ENCODE results near the gene COL8A1. TPM values are rescaled to one million over a fixed set of nuclear protein-coding genes. Genes with fewer than 3 reads are reported as not detected.

Gene COL8A1
- total RNA-seq, 2 experiments from 2014 or later, result 0.07 TPM; not detected in 1

- DNase-seq, result no peak
- POLR2A ChIA-PET, result no interaction called here
- CTCF ChIA-PET, result no interaction called here
- Mint-ChIP-seq H3K4me3 (no peak overlapping the region), H3K4me1 (no peaks in the 10 kb centered on the region), H3K27me3 (no peaks in the 10 kb centered on the region), H3K27ac (no peak overlapping the region), H3K36me3 (ENCODE audit: low read depth) (no peaks in the 10 kb centered on the region), H3K9me3 (no peaks in the 10 kb centered on the region)
These were observed 128.9 kb downstream of the COL8A1 start for GRCh38 chr3:99767291-99767690.

GRCh38 chr3:99768126-99768525, 129.7 kb downstream of the COL8A1 start:
- Mint-ChIP-seq H3K4me1 (no peaks in the 10 kb centered on the region), H3K36me3 (ENCODE audit: low read depth) (no peaks in the 10 kb centered on the region), H3K27ac (no peak overlapping the region), H3K27me3 (no peaks in the 10 kb centered on the region), H3K4me3 (no peak overlapping the region), H3K9me3 (no peaks in the 10 kb centered on the region)
- no peak for DNase-seq
- ChIA-PET POLR2A (no interaction called here), CTCF (no interaction called here)

DNA sequence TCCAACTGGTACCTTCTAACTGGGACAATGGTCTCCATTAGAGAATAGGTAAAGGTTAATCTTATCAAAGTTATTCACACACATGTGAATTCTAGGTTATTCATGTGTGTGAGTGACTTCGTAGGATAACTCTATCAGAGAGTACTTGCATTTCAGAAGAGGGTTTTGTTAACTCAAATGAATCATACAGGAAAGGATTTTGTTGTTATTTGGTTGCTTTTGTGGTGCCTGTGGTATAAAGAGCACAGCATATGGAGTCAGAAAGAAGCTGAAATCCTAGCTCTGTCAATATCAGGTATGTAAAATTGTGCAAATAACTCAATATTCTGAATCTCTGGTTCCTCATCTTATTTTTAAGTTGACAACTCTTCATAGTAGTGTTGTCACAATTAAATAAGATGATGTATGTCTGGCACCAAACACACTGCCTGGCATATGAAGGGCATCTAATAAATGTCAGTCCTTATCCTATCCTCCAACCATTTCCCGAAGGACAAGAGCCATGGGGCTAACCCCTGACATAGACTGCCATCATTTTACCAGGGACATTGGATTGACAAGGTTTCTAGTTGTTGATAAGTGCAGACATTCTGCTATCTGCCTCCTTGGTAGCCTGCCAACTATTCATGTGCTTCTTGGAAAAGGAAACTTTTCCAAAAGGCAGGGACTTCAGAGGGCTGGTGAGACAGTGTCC, 130.6 kb downstream of the COL8A1 start:
- H3K9me3 Mint-ChIP-seq, result no peaks in the 10 kb centered on the region
- ChIA-PET POLR2A (no interaction called here), CTCF (no interaction called here)
- no peak overlapping the region for H3K4me3 Mint-ChIP-seq
- H3K4me1 Mint-ChIP-seq, result no peaks in the 10 kb centered on the region
- no peaks in the 10 kb centered on the region for H3K27me3 Mint-ChIP-seq
- H3K36me3 Mint-ChIP-seq (ENCODE audit: low read depth), result no peaks in the 10 kb centered on the region
- H3K27ac Mint-ChIP-seq, result no peak overlapping the region
- DNase-seq, result no peak

- Mint-ChIP-seq H3K4me1 (no peaks in the 10 kb centered on the region), H3K9me3 (no peaks in the 10 kb centered on the region), H3K4me3 (no peak overlapping the region), H3K36me3 (ENCODE audit: low read depth) (no peaks in the 10 kb centered on the region), H3K27ac (no peak overlapping the region), H3K27me3 (peaks cover 3% of the 10 kb centered on the region)
- CTCF ChIA-PET, result no interaction called here
- POLR2A ChIA-PET, result no interaction called here
- no peak for DNase-seq
These were observed 133.8 kb downstream of the COL8A1 start for GRCh38 chr3:99772171-99772570.

DNA sequence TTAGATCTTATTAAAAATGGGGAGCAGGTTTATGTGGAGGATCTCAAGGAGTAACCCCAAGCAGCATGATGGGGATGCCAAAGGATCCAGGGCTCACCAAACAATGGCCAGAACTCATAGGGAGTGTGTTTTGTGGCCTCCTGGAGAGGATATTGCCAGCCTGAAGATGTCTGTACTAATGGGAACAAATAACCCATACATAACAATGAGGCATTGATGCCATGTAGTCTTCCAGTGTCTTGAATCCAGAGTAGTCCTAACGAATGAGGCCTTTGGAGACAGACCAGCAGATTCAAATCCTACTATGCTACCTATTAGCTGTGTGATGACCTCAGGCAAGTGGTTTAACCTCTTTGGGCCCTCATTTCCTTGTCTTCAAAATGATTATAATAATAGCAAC, 134.3 kb downstream of the COL8A1 start:
- ChIA-PET CTCF (no interaction called here), POLR2A (no interaction called here)
- Mint-ChIP-seq H3K27me3 (peaks cover 3% of the 10 kb centered on the region), H3K9me3 (no peaks in the 10 kb centered on the region), H3K4me1 (no peaks in the 10 kb centered on the region), H3K4me3 (no peak overlapping the region), H3K36me3 (ENCODE audit: low read depth) (no peaks in the 10 kb centered on the region), H3K27ac (no peak overlapping the region)
- no peak for DNase-seq

- no peak for DNase-seq
- CTCF ChIA-PET, result no interaction called here
- POLR2A ChIA-PET, result no interaction called here
- Mint-ChIP-seq H3K4me3 (no peak overlapping the region), H3K36me3 (ENCODE audit: low read depth) (no peaks in the 10 kb centered on the region), H3K9me3 (no peaks in the 10 kb centered on the region), H3K27me3 (peaks cover 12% of the 10 kb centered on the region), H3K4me1 (no peaks in the 10 kb centered on the region), H3K27ac (no peak overlapping the region)
These were observed 136.1 kb downstream of the COL8A1 start for GRCh38 chr3:99774467-99774866.

- ChIA-PET POLR2A (no interaction called here), CTCF (interaction anchor here (0.8 kb wide), 1 partner anchor 15 kb away, joined by 3 read pairs; no protein-coding TSS in a partner anchor)
- DNase-seq, result no peak
- no peaks in the 10 kb centered on the region for H3K36me3 Mint-ChIP-seq (ENCODE audit: low read depth)
- no peak overlapping the region for H3K27ac Mint-ChIP-seq
- H3K27me3 Mint-ChIP-seq, result peaks cover 24% of the 10 kb centered on the region
- no peaks in the 10 kb centered on the region for H3K9me3 Mint-ChIP-seq
- no peak overlapping the region for H3K4me3 Mint-ChIP-seq
- H3K4me1 Mint-ChIP-seq, result no peaks in the 10 kb centered on the region
These were observed 138.3 kb downstream of the COL8A1 start for GRCh38 chr3:99776516-99777209.

- H3K4me3 Mint-ChIP-seq, result no peak overlapping the region
- no peaks in the 10 kb centered on the region for H3K36me3 Mint-ChIP-seq (ENCODE audit: low read depth)
- H3K27ac Mint-ChIP-seq, result no peak overlapping the region
- CTCF ChIA-PET, result no interaction called here
- POLR2A ChIA-PET, result no interaction called here
- no peaks in the 10 kb centered on the region for H3K4me1 Mint-ChIP-seq
- peaks cover 26% of the 10 kb centered on the region for H3K27me3 Mint-ChIP-seq
- no peaks in the 10 kb centered on the region for H3K9me3 Mint-ChIP-seq
- DNase-seq, result no peak
These were observed 138.8 kb downstream of the COL8A1 start for GRCh38 chr3:99777210-99777549.

DNA sequence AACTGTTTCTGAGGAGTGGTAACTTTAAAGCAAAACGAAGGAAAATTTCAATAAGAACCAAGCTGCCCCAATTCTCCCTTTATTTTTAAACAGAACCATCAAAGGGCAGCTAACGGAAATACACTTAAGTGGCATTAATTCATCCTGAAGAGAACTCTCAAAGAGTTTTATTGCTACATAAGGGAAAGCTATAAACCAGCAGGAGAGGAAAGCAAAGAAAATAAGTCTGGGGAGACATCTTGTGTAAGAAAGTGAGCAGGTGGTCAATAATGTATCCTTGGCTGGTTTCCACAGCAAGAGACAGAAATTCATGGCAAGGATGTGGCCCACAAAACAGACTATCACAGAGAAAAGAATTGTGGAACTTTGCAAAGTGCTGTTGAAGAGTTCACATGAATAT, 139.3 kb downstream of the COL8A1 start:
- CTCF ChIA-PET, result no interaction called here
- POLR2A ChIA-PET, result no interaction called here
- no peaks in the 10 kb centered on the region for H3K9me3 Mint-ChIP-seq
- no peak for DNase-seq
- H3K27me3 Mint-ChIP-seq, result peaks cover 26% of the 10 kb centered on the region
- H3K36me3 Mint-ChIP-seq (ENCODE audit: low read depth), result no peaks in the 10 kb centered on the region
- H3K4me1 Mint-ChIP-seq, result no peaks in the 10 kb centered on the region
- no peak overlapping the region for H3K4me3 Mint-ChIP-seq
- no peak overlapping the region for H3K27ac Mint-ChIP-seq

DNA sequence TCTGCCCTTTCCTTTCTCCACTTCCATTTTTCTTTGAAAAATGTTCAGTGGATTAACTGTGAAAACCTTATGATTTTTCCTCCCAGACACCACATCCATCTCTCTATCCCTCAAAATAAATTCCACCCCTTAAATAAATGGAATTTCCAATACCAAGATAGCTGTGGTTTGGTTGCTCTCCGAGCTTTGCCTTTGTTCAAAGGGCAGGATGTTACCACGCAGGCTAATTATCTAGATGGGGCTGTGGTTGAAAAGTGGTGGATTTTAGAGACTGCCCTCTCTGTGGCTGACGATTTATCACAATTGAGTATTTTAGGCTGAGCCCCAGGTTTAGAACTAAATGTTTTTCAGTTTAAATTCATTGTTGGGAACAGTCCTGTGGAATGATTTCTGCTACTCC, 142.4 kb downstream of the COL8A1 start:
- ChIA-PET POLR2A (no interaction called here), CTCF (interaction anchor here (1.2 kb wide), 1 partner anchor 93 kb away, joined by 3 read pairs; no protein-coding TSS in a partner anchor)
- Mint-ChIP-seq H3K27ac (no peak overlapping the region), H3K4me1 (no peaks in the 10 kb centered on the region), H3K4me3 (no peak overlapping the region), H3K27me3 (peaks cover 36% of the 10 kb centered on the region), H3K9me3 (no peaks in the 10 kb centered on the region), H3K36me3 (ENCODE audit: low read depth) (no peaks in the 10 kb centered on the region)
- DNase-seq, result no peak

- H3K36me3 Mint-ChIP-seq (ENCODE audit: low read depth), result no peaks in the 10 kb centered on the region
- peaks cover 42% of the 10 kb centered on the region for H3K27me3 Mint-ChIP-seq
- H3K4me1 Mint-ChIP-seq, result no peaks in the 10 kb centered on the region
- POLR2A ChIA-PET, result no interaction called here
- CTCF ChIA-PET, result interaction anchor here (0.6 kb wide), 1 partner anchor 973 kb away, joined by 4 read pairs; no protein-coding TSS in a partner anchor
- H3K27ac Mint-ChIP-seq, result no peak overlapping the region
- no peak overlapping the region for H3K4me3 Mint-ChIP-seq
- no peaks in the 10 kb centered on the region for H3K9me3 Mint-ChIP-seq
- DNase-seq, result no peak
These were observed 143.4 kb downstream of the COL8A1 start for GRCh38 chr3:99781761-99782160.

DNA sequence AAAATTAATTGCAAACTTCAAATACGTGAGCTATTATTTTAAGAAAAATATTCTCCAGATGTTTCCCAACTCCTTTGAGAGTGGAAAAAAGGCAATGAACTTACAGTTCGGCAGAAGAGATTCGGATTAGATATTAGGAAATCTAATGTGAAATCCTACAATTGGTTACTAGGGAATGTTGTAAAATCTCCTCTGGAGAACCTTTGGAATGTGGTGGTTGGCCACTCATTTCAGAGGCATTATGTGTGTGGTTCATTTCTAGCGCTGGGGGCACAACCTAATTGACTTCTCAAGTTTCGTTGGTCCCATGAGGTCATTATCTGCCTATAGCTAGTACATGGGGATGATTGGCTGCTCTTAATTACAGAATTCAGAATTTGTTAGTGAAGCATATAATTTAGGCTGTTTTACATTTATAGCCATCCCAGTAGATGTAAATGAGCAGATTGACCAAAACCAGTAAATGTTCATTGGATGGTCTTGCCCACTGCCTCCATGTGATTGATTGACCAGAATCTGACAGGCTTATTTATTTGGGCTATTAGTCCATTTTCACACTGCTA, 144.7 kb downstream of the COL8A1 start:
- H3K27ac Mint-ChIP-seq, result no peak overlapping the region
- no peaks in the 10 kb centered on the region for H3K9me3 Mint-ChIP-seq
- DNase-seq, result no peak
- no peaks in the 10 kb centered on the region for H3K4me1 Mint-ChIP-seq
- peaks cover 48% of the 10 kb centered on the region for H3K27me3 Mint-ChIP-seq
- ChIA-PET CTCF (interaction anchor here (0.6 kb wide), 1 partner anchor 957 kb away, joined by 3 read pairs; no protein-coding TSS in a partner anchor), POLR2A (no interaction called here)
- no peak overlapping the region for H3K4me3 Mint-ChIP-seq
- no peaks in the 10 kb centered on the region for H3K36me3 Mint-ChIP-seq (ENCODE audit: low read depth)

GRCh38 chr3:99789011-99789721, 150.8 kb downstream of the COL8A1 start:
- peak; percentile 22 for DNase-seq
- no peaks in the 10 kb centered on the region for H3K36me3 Mint-ChIP-seq (ENCODE audit: low read depth)
- no peak overlapping the region for H3K4me3 Mint-ChIP-seq
- no peaks in the 10 kb centered on the region for H3K4me1 Mint-ChIP-seq
- ChIA-PET CTCF (no interaction called here), POLR2A (no interaction called here)
- H3K9me3 Mint-ChIP-seq, result no peaks in the 10 kb centered on the region
- H3K27me3 Mint-ChIP-seq, result peaks cover 33% of the 10 kb centered on the region
- H3K27ac Mint-ChIP-seq, result no peak overlapping the region
